ENCODE results near the gene MRPL11. TPM values are rescaled to one million over a fixed set of nuclear protein-coding genes. Genes with fewer than 3 reads are reported as not detected.
A peak's percentile ranks its signal among the peaks of the same experiment; 100 is the strongest.

Gene MRPL11
- total and polyA plus RNA-seq, 2 of the 13 experiments (the other 11 are each of a cell fraction or from before 2014, with no cell fraction given), result 72.9 to 176 TPM

- TF ChIP-seq AKNA (CRISPR knock-in tag; IDR thresholded peaks at IDR 0.05; ENCODE audit: borderline replicate concordance) (no peak), CENPT (CRISPR knock-in tag; IDR thresholded peaks at IDR 0.05; ENCODE audit: low read depth) (no peak), ZNF432 (CRISPR knock-in tag; IDR thresholded peaks at IDR 0.05; ENCODE audit: borderline replicate concordance) (no peak), KAT2B (IDR thresholded peaks at IDR 0.05; ENCODE audit: borderline replicate concordance, low read depth, low read length) (no peak)
Observed at GRCh38 chr11:66454247-66454646, 15.6 kb upstream of the MRPL11 start (continued).

GRCh38 chr11:66451663-66452062, 13.0 kb upstream of the MRPL11 start:
- H4K20me1 ChIP-seq (ENCODE audit: insufficient read depth, low read length), result no peaks in the 10 kb centered on the region
- H3K27me3 ChIP-seq (ENCODE audit: control insufficient read depth in 1 of 2, insufficient read depth in 2 of 2, low read length in 2 of 2), result peaks cover 0 to 26% of the 10 kb centered on the region in 2 experiments; a peak in 3 of 5 replicates
- H3K27ac ChIP-seq (ENCODE audit: extremely low read length, insufficient read depth, low read length), result no peak overlapping the region
- H3K36me3 ChIP-seq (replicated peaks in 1 of 2; ENCODE audit: control insufficient read depth in 1 of 2, insufficient read depth in 2 of 2, low read length in 2 of 2), result no peaks in the 10 kb centered on the region
- H2AFZ ChIP-seq (ENCODE audit: low read length), result no peak overlapping the region
- 3% methylated on average over 4 of the region's 4 CpGs for WGBS (ENCODE audit: low lambda C conversion rate)
- H3K9ac ChIP-seq (ENCODE audit: insufficient read depth, low read depth, low read length), result no peak overlapping the region
- FAIRE-seq (no peak), DNase-seq (ENCODE audit: low spot score) (no peak), ATAC-seq (no peak)
- ChIA-PET POLR2A (no interaction called here), CTCF (ENCODE audit: low intra/inter-chr PET ratio, low total read pairs) (no interaction called here)
- H3K9me3 ChIP-seq (ENCODE audit: low read length), result no peaks in the 10 kb centered on the region
- intact Hi-C loops (cut with micrococcal nuclease; ENCODE audit: unreplicated experiment) (no loop called here), in situ Hi-C loops (cut with HindIII; ENCODE audit: extremely low pct_ligation_motif_present, low pct_unique_long_range_greater_than_20kb) (no loop called here)
- H3K4me1 ChIP-seq (ENCODE audit: insufficient read depth, low read length), result peaks cover 14% of the 10 kb centered on the region
- H3K4me2 ChIP-seq (ENCODE audit: low read depth, low read length), result no peak overlapping the region
- no peak for TF ChIP-seq RNF219 (CRISPR knock-in tag; IDR thresholded peaks at IDR 0.05)
- TF ChIP-seq ZNF12 (CRISPR knock-in tag; IDR thresholded peaks at IDR 0.05), result peak; percentile 93
- no TSS peak for BruUV-seq (replicated peaks)
- H3K79me2 ChIP-seq (ENCODE audit: insufficient read depth, low read length), result no peaks in the 10 kb centered on the region
- no peak overlapping the region for H3K4me3 ChIP-seq (replicated peaks in 1 of 3; ENCODE audit: insufficient read depth in 1 of 3, low read depth in 2 of 3, low read length in 3 of 3)

Data from HepG2 (cell line).